T-helper 2 cell treated with Interferon-gamma antibody and Interleukin-4, amounts not matched to agents 100 ng/mL and 5 ng/mL, for 36 hours (primary cell): ENCODE data around the gene EYA2. TPM values are rescaled to one million over a fixed set of nuclear protein-coding genes. Genes with fewer than 3 reads are reported as not detected.
"Not testable (repeated sequence)": the region's sequence is repeated elsewhere in the genome, so short reads cannot be mapped to it uniquely, and the experiment has no call there.

Source experiments
- intact Hi-C: fragments of 100-400 bp; cut with micrococcal nuclease; formaldehyde crosslinking; loops from one replicate; pipeline ENCODE4 v1.15.1; 2023
- total RNA-seq: library from RNA; stranded (reverse); gene quantifications from 2 replicates; pipeline ENCODE4 v1.2.3, GENCODE V29; 2022

The EYA2 gene
- total RNA-seq, 1 donor from 2014 or later, result 0.11 TPM

- intact Hi-C loops, result no loop called here
Measured at GRCh38 chr20:46894971-46895905, 595 bp downstream of the EYA2 start.

- intact Hi-C loops, result no loop called here
Measured at GRCh38 chr20:46895906-46896242, 1.2 kb downstream of the EYA2 start.

- intact Hi-C loops, result no loop called here
Measured at GRCh38 chr20:46897328-46897880, 2.8 kb downstream of the EYA2 start.

GRCh38 chr20:46898423-46898822, 3.8 kb downstream of the EYA2 start:
- intact Hi-C loops, result no loop called here

DNA sequence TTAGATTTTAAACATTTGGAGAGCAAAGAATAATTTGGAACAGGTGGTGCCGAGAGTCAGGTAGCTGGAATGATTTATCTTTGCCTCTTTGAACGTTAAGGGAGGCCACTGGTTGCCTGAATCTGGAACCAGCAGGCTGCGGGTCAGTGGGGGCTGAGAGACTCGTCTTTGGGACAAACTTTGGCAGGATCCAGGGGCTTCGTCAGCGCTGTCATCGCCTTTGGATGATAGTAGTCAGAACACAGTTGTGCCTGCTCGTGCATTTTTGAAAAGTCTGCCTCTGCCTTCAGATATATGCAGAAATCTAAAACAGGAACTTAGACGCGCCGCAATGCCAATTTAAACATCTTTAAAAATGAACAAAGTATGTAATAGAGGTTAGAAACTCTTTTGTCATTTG, 5.0 kb downstream of the EYA2 start:
- intact Hi-C loops, result no loop called here

GRCh38 chr20:46900086-46900485, 5.4 kb downstream of the EYA2 start:
- intact Hi-C loops, result no loop called here

DNA sequence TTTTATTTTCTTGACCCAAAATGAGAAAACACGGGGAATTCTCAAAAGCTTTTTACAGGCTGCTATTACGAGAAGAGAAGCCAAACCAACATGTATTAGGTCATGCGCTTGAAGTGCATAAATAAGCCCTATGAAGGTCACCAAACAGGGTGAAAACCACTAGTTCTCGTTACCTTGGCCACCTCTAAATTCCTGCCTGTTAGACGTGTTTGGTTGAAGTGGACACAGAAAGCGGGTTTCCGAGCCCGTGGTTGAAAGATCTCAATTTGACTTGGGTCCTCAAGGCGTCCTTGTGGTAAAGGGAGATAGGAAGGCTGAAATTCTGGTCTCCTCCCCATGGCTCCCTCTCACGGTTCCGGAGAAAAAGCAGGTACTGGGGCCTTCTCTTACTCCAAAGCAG, 6.2 kb downstream of the EYA2 start:
- intact Hi-C loops, result no loop called here

- intact Hi-C loops, result no loop called here
Measured at GRCh38 chr20:46901638-46902037, 7.0 kb downstream of the EYA2 start.

GRCh38 chr20:46903256-46903655, 8.6 kb downstream of the EYA2 start:
- intact Hi-C loops, result no loop called here

DNA sequence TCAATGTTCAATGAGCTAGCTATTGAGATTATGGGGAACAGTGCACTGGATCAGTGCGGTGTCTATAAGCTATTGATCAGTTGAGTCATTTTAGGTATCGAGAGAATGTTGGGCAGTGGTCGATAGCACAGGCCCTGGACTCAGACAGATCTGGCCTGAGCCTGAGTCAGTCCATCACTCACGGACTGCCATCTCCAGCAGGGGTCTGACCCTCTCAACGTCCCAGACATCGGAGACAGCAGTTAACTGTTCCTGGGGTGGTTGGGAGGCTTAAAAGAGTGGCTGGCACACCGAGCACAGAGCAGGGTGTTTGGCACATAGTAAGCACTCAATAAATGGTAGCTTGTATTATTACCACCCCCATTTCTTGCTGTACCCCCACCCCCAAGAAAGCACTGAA, 9.3 kb downstream of the EYA2 start:
- intact Hi-C loops, result no loop called here

- intact Hi-C loops, result no loop called here
Measured at GRCh38 chr20:46905364-46906125, 10.9 kb downstream of the EYA2 start.

DNA sequence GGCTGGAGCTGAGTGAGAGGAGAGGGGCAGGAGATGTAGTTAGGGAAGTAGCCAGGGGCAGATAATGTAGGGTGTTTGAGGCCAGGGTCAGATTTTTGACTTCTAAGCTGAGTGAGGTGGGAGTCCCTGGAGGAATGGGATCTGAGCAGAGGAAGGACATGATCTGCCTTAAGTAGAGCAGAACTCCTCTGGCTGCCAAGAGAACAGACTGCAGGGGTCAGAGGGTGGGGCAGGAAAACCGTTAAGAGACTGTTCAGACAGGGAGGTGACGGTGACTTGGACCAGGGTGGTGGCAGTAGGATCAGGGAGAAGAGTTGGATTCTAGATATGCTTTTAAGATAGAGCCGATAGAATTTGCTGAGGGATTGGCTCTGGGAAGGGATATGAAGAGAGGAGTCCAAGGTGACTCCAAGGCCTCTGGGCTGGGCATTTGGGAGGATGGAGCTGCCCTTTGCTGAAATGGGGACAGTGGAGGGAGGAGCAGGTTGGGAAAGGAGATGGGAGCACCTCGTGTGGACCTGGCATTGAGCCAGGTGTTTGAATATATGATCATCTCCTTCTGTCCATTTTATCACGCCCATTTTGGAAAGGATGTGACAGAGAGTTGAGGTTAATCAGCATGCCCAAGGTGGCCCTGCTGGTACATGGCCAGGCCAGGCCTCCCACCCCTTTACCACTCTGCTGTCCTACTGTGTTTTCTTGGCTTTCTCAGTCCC, 18.8 kb downstream of the EYA2 start:
- intact Hi-C loops, result no loop called here

DNA sequence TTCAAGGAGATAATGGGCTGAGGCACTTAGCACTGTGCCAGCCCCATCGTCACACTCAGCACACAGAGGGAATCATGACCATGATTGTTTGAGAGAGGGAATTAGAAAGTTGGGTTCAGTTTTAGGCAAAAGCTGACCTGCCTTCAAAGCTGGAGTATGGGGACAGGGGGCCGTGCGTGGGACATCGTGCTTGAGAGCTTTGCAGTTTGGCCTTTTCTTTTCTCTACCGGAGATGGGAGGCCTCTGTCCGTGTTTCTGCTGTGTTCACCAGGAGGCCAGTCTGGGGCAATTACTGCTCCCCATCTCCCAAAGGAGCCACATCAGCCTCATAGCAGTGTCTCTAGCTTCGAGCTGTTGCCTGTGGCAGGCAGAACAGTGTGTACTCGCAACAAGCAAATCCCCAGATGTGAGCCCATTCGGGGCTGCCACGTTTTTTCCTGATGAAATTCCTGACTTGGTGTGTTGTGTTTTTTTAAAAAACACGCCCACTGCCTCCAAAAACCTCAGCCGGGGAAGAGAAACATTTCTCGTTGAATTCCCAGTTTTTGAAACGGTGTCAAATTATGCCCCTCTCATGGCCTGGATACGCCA, 20.2 kb downstream of the EYA2 start:
- intact Hi-C loops, result no loop called here

GRCh38 chr20:46915575-46916257, 21.1 kb downstream of the EYA2 start:
- intact Hi-C loops, result no loop called here

DNA sequence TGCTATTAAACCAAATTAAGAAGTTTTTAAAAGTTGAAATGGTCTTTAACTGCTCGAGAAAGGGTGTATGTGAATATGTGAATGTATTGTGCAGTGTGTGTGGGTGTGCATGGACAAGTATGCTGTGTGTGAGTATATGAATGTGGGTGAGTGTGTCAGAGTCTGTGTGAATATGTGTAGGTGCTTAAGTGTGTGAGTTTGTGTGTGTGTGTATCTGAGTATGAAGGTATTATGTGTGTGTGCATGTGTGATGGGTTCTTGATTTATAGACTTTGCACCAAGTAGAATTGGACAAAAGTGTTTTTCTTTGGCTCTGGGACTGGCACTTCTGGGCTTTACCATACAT, 21.6 kb downstream of the EYA2 start:
- intact Hi-C loops, result no loop called here

GRCh38 chr20:46917155-46917554, 22.5 kb downstream of the EYA2 start:
- intact Hi-C loops, result no loop called here

GRCh38 chr20:46920114-46920513, 25.5 kb downstream of the EYA2 start:
- intact Hi-C loops, result no loop called here

DNA sequence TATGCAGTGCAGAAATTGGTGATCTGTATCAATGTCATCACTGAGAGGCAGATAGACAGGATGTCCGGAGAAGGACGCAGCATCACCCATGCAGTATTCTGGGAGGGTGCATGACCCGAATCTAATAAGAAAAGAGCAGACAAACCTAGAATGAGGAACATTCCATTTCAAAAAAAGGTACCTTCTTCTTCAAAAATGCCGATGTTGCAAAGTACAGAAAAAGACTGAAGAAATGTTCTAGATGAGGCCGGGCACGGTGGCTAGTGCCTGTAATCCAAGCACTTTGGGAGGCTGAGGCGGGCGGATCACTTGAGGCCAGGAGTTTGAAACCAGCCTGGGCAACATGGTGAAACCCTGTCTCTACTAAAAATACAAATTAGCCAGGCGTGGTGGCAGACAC, 28.2 kb downstream of the EYA2 start:
- intact Hi-C loops, result not testable (repeated sequence)

GRCh38 chr20:46923550-46923949, 28.9 kb downstream of the EYA2 start:
- intact Hi-C loops, result no loop called here

GRCh38 chr20:46928580-46929132, 34.0 kb downstream of the EYA2 start:
- intact Hi-C loops, result no loop called here
